ENCODE results near the gene SURF4.

SURF4 gene

DNA sequence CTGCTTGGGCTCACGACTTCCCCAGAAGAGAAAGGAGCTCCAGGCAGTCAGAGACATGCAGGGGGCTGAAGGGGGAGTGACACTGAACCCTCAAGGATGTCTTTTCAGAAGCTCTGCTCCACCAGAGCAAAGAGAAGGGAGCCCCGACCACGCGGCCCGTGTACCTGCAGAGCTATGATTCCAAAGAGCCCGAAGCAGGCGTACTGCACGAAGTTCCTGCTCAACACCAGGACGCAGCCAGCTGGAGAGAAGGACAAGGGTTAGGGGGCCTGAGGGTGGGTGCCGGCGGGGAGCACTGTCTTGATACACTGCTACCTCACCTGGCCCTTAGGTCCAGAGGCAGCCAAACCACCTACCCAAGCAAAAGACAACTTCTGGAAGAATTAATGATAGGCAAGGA, 9.4 kb downstream of the SURF4 start:
- H2AK5ac ChIP-seq (ENCODE audit: low read length) = no peak overlapping the region
- WGBS (ENCODE audit: extremely low coverage, insufficient coverage, insufficient read length) = no CpG with 5 or more reads among the region's 11 CpGs

DNA sequence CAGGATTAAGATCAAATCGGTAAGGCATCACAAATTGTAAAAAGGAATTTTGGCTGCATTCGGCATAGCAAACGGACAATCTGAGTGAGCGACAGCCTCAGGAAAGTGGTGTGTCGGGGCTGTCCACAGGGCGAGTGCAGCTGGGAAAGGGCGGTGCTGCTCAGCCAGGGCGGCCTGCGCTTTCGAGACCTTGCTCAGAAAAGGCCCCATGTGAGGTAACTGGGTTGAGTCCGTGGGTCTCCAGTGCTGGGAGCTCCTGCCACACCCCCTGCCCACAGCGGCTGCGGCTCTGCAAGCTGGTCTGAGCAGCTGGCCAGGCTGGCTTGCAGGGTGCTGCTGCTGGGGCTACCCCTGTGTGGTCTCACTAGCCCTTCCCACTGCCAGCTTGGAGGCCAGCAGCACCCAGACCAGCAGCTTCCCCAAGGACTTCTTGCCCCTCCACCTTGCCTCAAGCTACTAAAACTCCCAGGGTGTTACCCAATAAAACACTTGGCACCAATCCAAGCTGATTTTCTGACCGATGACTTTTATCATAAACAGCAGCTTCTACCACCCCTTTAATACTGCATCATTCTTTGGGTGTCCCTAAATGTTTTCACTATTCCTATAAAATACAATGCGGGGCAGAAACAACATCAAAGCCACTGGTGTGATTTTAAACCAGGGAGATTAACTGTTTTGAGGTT, 13.4 kb downstream of the SURF4 start:
- no peak overlapping the region for H2BK12ac ChIP-seq (ENCODE audit: low read length)
- no peak overlapping the region for H3K27ac ChIP-seq (ENCODE audit: low read depth, low read length)
- H3K4me3 ChIP-seq (ENCODE audit: low read depth, low read length) = no peak overlapping the region
- no peaks in the 10 kb centered on the region for H3K79me1 ChIP-seq (ENCODE audit: low read length)
- no peak overlapping the region for H2BK5ac ChIP-seq (ENCODE audit: low read depth, low read length, poor library complexity)
- H2BK120ac ChIP-seq (ENCODE audit: insufficient read depth, low read length, poor library complexity) = no peak overlapping the region
- H3K36me3 ChIP-seq (ENCODE audit: control insufficient read depth in 1 of 2, insufficient read depth in 2 of 2, low read length in 2 of 2) = peaks cover 78 to 90% of the 10 kb centered on the region in 2 experiments
- no peak overlapping the region for H4K12ac ChIP-seq (ENCODE audit: low read depth, low read length)
- no peak for DNase-seq
- H4K8ac ChIP-seq (ENCODE audit: low read depth, low read length) = no peak overlapping the region
- H2AK5ac ChIP-seq (ENCODE audit: low read length) = no peak overlapping the region
- no peak overlapping the region for H3K14ac ChIP-seq (ENCODE audit: low read length)
- no peak overlapping the region for H3K9ac ChIP-seq (ENCODE audit: low read length)
- H3K18ac ChIP-seq (ENCODE audit: low read length) = no peak overlapping the region
- no CpG with 5 or more reads among the region's 15 CpGs for WGBS (ENCODE audit: extremely low coverage, insufficient coverage, insufficient read length)
- no peaks in the 10 kb centered on the region for H3K27me3 ChIP-seq (ENCODE audit: insufficient read depth, low read length)
- H2AFZ ChIP-seq (ENCODE audit: insufficient read depth, low read length, poor library complexity) = no peak overlapping the region
- peaks cover 7 to 10% of the 10 kb centered on the region in 2 experiments for H3K4me1 ChIP-seq (ENCODE audit: control insufficient read depth in 1 of 2, insufficient read depth in 2 of 2, low read length in 2 of 2)
- H3K4me2 ChIP-seq (ENCODE audit: low read length) = no peak overlapping the region
- no peak overlapping the region for H3K4ac ChIP-seq (ENCODE audit: low read depth, low read length)
- H3K79me2 ChIP-seq (ENCODE audit: control insufficient read depth, insufficient read depth, low read length, poor library complexity) = no peaks in the 10 kb centered on the region
- H3K23ac ChIP-seq (ENCODE audit: low read length) = no peak overlapping the region
- H3K9me3 ChIP-seq (ENCODE audit: insufficient read depth, low read depth, low read length) = peaks cover 1% of the 10 kb centered on the region
- no peak overlapping the region for H4K91ac ChIP-seq (ENCODE audit: low read depth, low read length)

More for the DNA sequence above, 9.4 kb downstream of the SURF4 start:
- H2AFZ ChIP-seq (ENCODE audit: insufficient read depth, low read length, poor library complexity) = no peak overlapping the region
- H2BK12ac ChIP-seq (ENCODE audit: low read length) = no peak overlapping the region
- no peak overlapping the region for H3K4me2 ChIP-seq (ENCODE audit: low read length)
- no peak overlapping the region for H4K8ac ChIP-seq (ENCODE audit: low read depth, low read length)
- H3K9me3 ChIP-seq (ENCODE audit: insufficient read depth, low read depth, low read length) = peaks cover 1% of the 10 kb centered on the region
- no peaks in the 10 kb centered on the region for H3K79me1 ChIP-seq (ENCODE audit: low read length)
- peaks cover 6 to 7% of the 10 kb centered on the region in 2 experiments for H3K4me1 ChIP-seq (ENCODE audit: control insufficient read depth in 1 of 2, insufficient read depth in 2 of 2, low read length in 2 of 2)
- H3K9ac ChIP-seq (ENCODE audit: low read length) = no peak overlapping the region
- H2BK5ac ChIP-seq (ENCODE audit: low read depth, low read length, poor library complexity) = no peak overlapping the region
- peak overlapping the region; percentile 33 for H4K12ac ChIP-seq (ENCODE audit: low read depth, low read length)
- H3K18ac ChIP-seq (ENCODE audit: low read length) = no peak overlapping the region
- H3K79me2 ChIP-seq (ENCODE audit: control insufficient read depth, insufficient read depth, low read length, poor library complexity) = peaks cover 18% of the 10 kb centered on the region
- H3K27ac ChIP-seq (ENCODE audit: low read depth, low read length) = no peak overlapping the region
- peaks cover 80 to 91% of the 10 kb centered on the region in 2 experiments for H3K36me3 ChIP-seq (ENCODE audit: control insufficient read depth in 1 of 2, insufficient read depth in 2 of 2, low read length in 2 of 2)
- H2BK120ac ChIP-seq (ENCODE audit: insufficient read depth, low read length, poor library complexity) = no peak overlapping the region
- no peak overlapping the region for H4K91ac ChIP-seq (ENCODE audit: low read depth, low read length)
- H3K4ac ChIP-seq (ENCODE audit: low read depth, low read length) = no peak overlapping the region
- no peaks in the 10 kb centered on the region for H3K27me3 ChIP-seq (ENCODE audit: insufficient read depth, low read length)
- no peak for DNase-seq
- no peak overlapping the region for H3K23ac ChIP-seq (ENCODE audit: low read length)
- no peak overlapping the region for H3K4me3 ChIP-seq (ENCODE audit: low read depth, low read length)
- H3K14ac ChIP-seq (ENCODE audit: low read length) = no peak overlapping the region

DNA sequence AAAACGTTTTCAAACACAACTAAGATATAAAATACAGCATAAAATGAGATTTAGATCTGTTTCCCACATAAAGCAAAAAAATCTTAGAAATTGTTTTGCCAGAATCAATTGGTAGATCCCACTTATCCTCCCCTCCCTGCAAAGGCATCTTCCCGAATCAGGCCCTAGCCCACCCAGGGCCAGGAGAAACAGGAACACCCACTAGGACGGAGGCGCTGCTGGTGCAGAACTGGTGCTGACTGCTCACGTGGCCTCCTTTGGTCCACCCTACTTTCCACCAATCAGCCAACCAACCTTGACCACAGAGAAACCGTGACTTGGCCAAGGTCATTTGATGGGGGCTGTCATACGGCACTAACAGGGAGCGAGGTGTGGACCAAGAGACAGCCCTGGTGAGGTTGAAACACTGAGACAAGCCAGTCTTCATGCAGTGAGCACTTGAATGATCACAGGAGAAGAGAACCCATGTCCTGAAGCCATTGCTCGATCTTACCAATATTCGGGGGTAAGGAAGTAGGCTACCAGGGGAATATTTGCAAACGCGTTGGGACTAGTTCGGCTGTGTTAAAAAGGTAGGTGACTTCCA, 14.3 kb downstream of the SURF4 start:
- no peak overlapping the region for H3K14ac ChIP-seq (ENCODE audit: low read length)
- no peaks in the 10 kb centered on the region for H3K79me2 ChIP-seq (ENCODE audit: control insufficient read depth, insufficient read depth, low read length, poor library complexity)
- peaks cover 9 to 17% of the 10 kb centered on the region in 2 experiments for H3K4me1 ChIP-seq (ENCODE audit: control insufficient read depth in 1 of 2, insufficient read depth in 2 of 2, low read length in 2 of 2)
- no peak overlapping the region for H3K18ac ChIP-seq (ENCODE audit: low read length)
- no peak overlapping the region for H2BK5ac ChIP-seq (ENCODE audit: low read depth, low read length, poor library complexity)
- DNase-seq = no peak
- no peak overlapping the region for H3K9ac ChIP-seq (ENCODE audit: low read length)
- H4K8ac ChIP-seq (ENCODE audit: low read depth, low read length) = no peak overlapping the region
- no peak overlapping the region for H3K23ac ChIP-seq (ENCODE audit: low read length)
- H2BK120ac ChIP-seq (ENCODE audit: insufficient read depth, low read length, poor library complexity) = no peak overlapping the region
- no peak overlapping the region for H4K91ac ChIP-seq (ENCODE audit: low read depth, low read length)
- peaks cover 1% of the 10 kb centered on the region for H3K9me3 ChIP-seq (ENCODE audit: insufficient read depth, low read depth, low read length)
- no peak overlapping the region for H3K27ac ChIP-seq (ENCODE audit: low read depth, low read length)
- no peak overlapping the region for H3K4ac ChIP-seq (ENCODE audit: low read depth, low read length)
- H3K27me3 ChIP-seq (ENCODE audit: insufficient read depth, low read length) = no peaks in the 10 kb centered on the region
- no peak overlapping the region for H2AFZ ChIP-seq (ENCODE audit: insufficient read depth, low read length, poor library complexity)
- no peak overlapping the region for H4K12ac ChIP-seq (ENCODE audit: low read depth, low read length)
- no CpG with 5 or more reads among the region's 13 CpGs for WGBS (ENCODE audit: extremely low coverage, insufficient coverage, insufficient read length)
- H2AK5ac ChIP-seq (ENCODE audit: low read length) = no peak overlapping the region
- H3K4me3 ChIP-seq (ENCODE audit: low read depth, low read length) = no peak overlapping the region
- H3K79me1 ChIP-seq (ENCODE audit: low read length) = no peaks in the 10 kb centered on the region
- H3K36me3 ChIP-seq (ENCODE audit: control insufficient read depth in 1 of 2, insufficient read depth in 2 of 2, low read length in 2 of 2) = peaks cover 71 to 81% of the 10 kb centered on the region in 2 experiments
- H2BK12ac ChIP-seq (ENCODE audit: low read length) = no peak overlapping the region
- H3K4me2 ChIP-seq (ENCODE audit: low read length) = no peak overlapping the region

DNA sequence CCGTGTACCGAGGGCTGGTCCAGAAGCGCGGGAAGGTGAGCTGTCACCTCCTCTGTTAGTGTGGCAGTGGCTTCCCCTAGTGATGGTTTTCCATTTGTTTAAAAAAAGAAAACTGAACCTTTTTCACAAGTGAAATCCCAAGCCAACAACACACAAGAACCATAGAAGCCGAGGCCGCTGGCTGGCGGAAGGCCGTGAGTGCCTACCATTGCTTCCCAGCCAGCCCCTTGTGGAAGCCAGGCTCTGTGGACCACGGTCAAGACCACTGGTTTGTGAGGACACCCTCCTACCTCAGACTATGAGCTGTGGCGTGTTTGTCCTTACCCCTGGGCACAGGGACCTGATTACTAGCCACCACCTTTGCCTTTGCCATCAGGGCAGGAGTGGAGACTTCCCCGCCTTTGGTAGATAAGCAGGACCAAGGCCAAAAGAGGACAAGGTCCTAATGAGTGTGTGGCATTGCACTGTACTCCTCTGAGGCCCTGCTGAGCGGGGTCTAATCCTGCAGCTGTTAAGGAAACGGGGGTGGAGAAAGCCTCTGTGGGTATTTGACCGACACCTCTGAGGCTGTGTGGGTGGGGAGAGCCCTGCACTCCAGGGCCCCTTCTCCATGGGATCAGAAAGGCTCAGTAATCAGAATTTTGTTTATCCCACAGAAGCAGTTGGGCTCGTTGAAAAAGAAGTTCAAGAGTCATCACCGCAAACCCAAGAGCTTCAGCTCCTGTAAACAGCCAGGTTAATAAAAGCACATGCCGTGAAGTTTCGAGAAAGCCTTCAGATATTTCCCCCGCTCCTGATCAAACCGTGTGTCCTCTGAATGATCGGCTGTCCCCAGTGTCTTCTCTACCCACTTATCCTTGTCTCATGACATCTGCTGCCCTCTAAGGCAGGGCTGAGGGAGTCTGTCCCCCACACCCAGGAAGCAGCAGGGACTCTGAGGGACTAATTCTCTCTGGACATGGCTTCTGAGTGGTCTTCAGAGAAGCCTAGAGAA, 15.2 kb downstream of the SURF4 start:
- Histone ChIP-seq H3K4ac (ENCODE audit: low read depth, low read length) (no peak overlapping the region), H3K23ac (ENCODE audit: low read length) (no peak overlapping the region), H3K4me1 (ENCODE audit: control insufficient read depth in 1 of 2, insufficient read depth in 2 of 2, low read length in 2 of 2) (peaks cover 9 to 18% of the 10 kb centered on the region in 2 experiments), H3K79me1 (ENCODE audit: low read length) (peaks cover 3% of the 10 kb centered on the region), H3K36me3 (ENCODE audit: control insufficient read depth in 1 of 2, insufficient read depth in 2 of 2, low read length in 2 of 2) (peaks cover 67 to 72% of the 10 kb centered on the region in 2 experiments), H4K8ac (ENCODE audit: low read depth, low read length) (no peak overlapping the region), H3K27ac (ENCODE audit: low read depth, low read length) (no peak overlapping the region), H2BK120ac (ENCODE audit: insufficient read depth, low read length, poor library complexity) (no peak overlapping the region), H4K12ac (ENCODE audit: low read depth, low read length) (no peak overlapping the region), H3K27me3 (ENCODE audit: insufficient read depth, low read length) (no peaks in the 10 kb centered on the region), H3K4me3 (ENCODE audit: low read depth, low read length) (no peak overlapping the region), H3K4me2 (ENCODE audit: low read length) (no peak overlapping the region), H3K18ac (ENCODE audit: low read length) (no peak overlapping the region), H2AFZ (ENCODE audit: insufficient read depth, low read length, poor library complexity) (no peak overlapping the region), H2BK12ac (ENCODE audit: low read length) (no peak overlapping the region), H4K91ac (ENCODE audit: low read depth, low read length) (no peak overlapping the region), H2AK5ac (ENCODE audit: low read length) (no peak overlapping the region), H2BK5ac (ENCODE audit: low read depth, low read length, poor library complexity) (no peak overlapping the region), H3K14ac (ENCODE audit: low read length) (no peak overlapping the region), H3K9me3 (ENCODE audit: insufficient read depth, low read depth, low read length) (peaks cover 1% of the 10 kb centered on the region), H3K9ac (ENCODE audit: low read length) (no peak overlapping the region), H3K79me2 (ENCODE audit: control insufficient read depth, insufficient read depth, low read length, poor library complexity) (peaks cover 2% of the 10 kb centered on the region)
- DNase-seq = no peak
- no CpG with 5 or more reads among the region's 21 CpGs for WGBS (ENCODE audit: extremely low coverage, insufficient coverage, insufficient read length)

Measured in trophoblast cell (in vitro differentiated cells and primary cell).